CD4-positive, alpha-beta T cell treated with Interleukin-15 for 1 hour (primary cell): ENCODE data around the gene EPN3.

Experiments used
- DNase-seq: peaks from one replicate; pipeline ENCODE4 v3.0.0-alpha.2; 2020

Gene EPN3

GRCh38 chr17:50511058-50511457, 21.5 kb upstream of the EPN3 start:
- peak; percentile 51 for DNase-seq

DNA sequence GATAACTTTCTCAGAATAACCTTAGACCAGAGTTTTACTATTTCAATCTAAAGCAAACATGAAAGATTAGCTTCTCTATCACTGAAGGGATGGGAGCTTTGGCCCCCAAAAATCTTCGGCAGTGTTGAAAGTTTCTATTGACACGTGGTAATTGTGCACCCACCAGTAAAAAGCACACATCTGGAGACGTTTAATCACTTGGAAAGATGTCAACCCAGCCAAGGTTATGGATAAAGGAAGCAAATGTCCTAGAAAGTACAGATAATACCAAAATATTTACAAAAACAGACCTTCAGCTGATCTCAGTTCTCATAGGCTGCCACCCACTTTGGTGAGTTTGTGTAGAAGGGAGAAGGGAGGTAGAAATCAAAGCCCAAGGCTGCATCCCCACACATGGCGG, 19.0 kb upstream of the EPN3 start:
- no peak for DNase-seq

DNA sequence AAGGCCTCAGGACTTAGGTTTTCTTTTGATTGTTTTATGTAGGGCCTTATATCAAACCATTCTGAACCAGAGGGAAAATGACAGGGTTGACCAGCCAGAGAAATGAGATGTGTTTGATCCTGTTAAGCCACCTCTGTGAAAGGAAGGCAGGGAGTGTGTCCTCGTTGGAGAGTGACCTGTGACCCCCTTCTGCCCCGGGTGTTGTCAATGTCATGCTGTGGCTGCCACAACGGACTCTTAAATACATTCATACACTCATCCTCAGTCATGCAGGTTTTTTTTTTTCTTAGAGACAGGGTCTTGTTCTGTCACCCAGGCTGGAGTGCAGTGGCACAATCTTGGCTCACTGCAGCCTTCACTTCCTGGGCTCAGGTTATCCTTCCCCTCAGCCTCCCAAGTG, 18.1 kb upstream of the EPN3 start:
- DNase-seq: no peak

- no peak for DNase-seq
Measured at GRCh38 chr17:50514936-50515702, 17.4 kb upstream of the EPN3 start.

GRCh38 chr17:50517011-50517410, 15.5 kb upstream of the EPN3 start:
- no peak for DNase-seq

DNA sequence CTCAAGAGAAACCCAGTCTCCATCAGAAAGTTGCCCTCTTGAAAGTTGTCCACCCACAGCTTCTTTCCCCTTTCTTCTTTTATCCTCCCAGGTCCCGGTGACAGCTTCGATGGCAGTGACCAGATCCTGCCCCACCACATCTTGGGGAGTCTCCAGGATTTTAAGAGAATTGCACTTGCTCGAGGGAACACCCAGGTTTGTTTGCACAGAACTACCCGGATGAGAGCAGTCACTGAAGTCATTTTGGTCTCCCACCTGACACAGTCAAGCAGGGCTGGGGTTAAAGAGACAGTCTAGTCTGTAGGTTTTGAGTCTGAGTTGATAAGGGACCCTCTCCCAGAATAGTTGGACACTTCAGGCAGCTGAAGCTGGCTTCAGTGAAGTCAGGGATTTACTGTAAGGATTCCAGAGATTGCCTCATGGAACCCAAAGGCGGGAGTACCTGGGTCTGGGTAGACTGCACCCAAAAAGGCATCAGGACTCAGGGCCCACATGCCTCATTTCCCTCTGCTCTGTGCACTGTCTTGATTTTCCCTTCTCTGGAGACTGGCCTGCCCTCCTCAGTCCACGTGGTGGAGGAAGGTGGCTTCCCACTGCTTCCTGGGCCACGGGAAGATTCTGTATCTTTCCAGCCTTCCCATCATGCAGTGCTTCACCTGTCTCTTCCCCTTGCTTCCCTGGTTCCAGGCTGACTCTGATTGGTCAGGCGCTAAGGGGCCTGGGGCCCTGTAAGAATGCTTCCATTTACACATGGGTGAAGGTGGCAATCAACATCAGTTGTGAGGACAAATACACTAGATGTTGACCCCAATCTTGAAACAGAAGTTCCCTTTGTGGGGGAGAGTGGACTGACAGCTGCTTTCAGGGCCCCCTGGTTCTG, 14.8 kb upstream of the EPN3 start:
- no peak for DNase-seq

DNA sequence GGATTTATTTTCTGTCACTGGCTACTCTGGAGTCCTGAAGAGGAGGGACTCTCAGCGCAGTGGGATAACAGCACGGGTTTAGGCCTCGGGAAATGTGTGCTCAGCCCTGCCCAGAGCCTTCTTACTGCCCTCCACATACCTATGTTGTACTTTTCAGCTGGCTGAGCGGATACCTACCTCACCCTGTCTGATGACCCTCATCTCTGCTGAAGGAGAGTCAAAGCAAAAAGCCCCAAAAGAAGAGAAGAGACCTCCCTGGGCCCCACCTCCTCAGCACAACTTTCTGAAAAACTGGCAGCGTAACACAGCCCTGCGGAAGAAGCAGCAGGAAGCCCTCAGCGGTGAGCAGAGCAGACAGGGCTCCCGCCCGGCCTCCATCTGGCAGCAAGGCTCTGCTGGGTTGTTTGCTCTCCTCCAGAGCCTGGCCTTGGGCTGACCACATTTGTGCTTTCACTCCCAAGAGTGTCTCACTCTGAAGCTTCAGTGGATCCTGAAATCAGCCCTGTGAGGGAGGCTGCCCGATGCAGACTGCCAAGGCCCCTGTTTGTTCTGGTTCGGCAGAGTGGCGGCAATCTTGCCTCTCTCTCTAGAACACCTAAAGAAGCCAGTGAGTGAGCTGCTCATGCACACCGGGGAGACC, 14.0 kb upstream of the EPN3 start:
- DNase-seq: no peak

DNA sequence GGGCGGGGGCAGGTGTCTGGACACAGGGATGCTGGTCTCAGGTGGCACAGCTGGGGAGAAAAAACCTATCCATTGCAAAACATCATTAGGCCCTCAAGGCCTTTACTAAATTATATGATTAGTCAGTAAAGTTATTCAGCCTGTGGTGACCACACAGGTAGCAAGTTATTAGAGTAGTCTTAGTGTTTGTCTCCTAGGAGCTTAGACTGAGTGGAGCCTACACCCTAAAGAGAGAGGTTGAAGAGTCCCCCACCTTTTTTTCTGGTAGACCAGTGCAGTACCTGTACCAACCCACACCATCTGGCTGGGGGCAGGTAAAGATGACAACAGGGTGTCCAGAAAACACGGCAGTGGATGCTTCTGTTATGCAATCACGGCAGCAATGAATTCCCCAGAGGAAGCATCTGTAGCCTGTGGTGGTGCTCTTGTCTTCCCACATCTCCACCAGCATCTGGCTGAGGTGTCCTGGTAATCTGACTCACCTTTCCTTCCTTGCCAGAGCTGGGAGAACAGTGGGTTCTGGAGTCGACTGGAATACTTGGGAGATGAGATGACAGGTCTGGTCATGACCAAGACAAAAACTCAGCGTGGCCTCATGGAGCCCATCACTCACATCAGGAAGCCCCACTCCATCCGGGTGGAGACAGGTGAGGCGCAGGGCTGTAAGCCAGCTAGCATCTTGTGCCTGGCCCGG, 13.2 kb upstream of the EPN3 start:
- no peak for DNase-seq

- no peak for DNase-seq
Measured at GRCh38 chr17:50520483-50520882, 12.1 kb upstream of the EPN3 start.

- DNase-seq: no peak
Measured at GRCh38 chr17:50521514-50521913, 11.0 kb upstream of the EPN3 start.

- no peak for DNase-seq
Measured at GRCh38 chr17:50522766-50523165, 9.8 kb upstream of the EPN3 start.

DNA sequence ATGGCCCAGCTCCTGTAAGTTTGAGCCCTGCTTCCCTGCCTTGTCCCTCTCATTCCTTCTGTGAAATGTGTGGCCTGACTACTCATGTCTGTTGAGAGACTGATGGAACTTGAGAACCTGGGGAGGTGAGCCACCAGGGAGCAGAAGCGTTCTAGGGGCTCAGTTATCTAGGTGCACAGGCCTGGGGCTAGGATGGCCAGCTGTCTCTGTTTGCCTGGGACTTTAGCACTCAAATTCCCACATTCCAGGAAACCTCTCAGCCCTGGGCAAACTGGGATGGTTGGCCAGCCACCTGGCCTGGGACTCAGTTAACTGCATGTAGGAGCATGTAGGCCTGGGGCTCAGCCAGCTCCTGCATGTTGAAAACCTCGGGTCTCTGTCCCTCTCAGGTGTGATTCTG, 9.3 kb upstream of the EPN3 start:
- no peak for DNase-seq

DNA sequence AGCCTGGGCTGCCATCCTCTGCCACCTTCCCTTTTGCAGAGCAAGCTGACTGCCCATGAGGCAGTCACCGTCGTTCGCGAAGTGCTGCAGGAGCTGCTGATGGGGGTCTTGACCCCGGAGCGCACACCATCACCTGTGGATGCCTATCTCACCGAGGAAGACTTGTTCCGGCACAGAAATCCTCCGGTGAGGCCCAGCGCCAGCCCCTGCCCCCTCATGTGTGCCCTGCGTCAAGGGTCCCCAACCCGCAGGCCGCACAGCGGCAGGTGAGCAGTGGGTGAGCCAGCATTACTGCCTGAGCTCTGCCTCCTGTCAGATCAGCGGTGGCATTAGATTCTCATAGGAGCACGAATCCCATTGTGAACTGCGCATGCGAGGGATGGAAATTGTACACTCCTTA, 7.7 kb upstream of the EPN3 start:
- no peak for DNase-seq

- no peak for DNase-seq
Measured at GRCh38 chr17:50527155-50527762, 5.3 kb upstream of the EPN3 start.

DNA sequence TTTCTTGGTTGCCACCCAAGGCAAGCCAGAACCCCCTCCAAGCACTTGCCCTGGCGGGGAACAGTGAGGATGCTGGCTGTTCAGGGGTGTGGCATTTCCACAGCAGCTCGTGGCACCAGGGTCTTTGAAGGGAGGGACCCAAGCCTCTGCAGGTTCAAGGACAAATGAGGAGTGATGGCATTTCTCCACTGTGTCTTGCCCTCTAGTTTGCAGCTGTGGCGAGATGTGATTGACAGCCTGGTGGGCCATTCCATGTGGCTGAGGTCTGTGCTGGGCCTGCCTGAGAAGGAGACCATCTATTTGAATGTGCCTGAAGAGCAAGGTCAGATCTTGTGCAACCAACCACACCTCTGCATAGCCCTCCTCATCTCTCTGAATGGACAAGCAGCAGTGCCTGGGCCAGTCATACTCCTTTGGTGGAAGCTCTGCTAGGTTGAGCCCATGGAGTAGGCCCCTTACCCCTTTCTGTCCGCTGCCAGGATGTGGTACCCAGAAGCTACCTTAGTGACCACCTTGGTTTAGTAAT, 4.5 kb upstream of the EPN3 start:
- DNase-seq: no peak

DNA sequence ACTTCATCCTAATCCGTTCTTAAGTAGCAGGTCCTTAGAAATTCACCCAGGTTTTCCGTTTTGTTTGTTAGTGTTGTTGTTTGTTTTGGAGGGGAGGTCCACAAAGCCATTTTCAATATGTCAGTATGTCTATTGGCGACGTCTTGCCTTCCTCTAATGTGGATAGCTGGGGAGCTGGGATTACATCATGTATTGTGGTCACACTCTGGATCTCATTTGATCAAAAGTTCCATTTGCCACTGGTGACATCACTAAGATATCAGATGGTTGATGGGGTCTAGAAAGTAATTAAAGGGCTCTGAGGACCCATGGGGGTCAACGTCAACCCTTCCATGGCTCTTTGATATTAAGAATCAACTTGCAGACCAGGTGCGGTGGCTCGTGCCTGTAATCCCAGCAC, 2.7 kb upstream of the EPN3 start:
- no peak for DNase-seq

DNA sequence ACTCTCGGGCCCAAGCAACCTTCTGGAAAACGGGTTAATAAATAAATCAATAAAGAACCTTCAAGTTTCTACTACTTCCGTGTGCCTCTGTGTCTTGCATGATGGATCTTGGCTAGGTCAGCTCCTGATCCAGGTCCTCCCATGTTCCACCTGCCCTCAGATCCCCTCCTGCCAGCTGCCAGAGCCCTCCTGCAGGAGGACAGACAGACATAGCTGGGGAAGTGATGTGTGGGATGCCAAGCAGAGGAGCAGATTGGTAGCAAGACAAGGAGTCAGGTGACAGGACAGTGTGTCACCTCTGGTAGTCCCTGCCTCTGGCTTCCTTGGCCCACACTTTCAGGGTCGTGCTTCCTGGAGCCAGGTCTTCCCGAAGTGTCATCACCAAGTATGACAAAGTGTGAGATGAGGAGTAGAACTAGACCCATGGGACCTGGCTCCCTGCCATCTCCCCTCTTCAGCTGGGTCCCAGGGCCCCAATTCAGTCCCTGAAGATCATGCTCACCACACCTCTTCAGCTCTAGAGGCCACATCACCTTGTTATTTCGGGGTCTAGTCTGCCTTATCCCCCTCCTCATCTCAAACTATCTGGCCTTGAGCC, 1.0 kb upstream of the EPN3 start:
- no peak for DNase-seq

GRCh38 chr17:50533185-50533584, 650 bp downstream of the EPN3 start:
- no peak for DNase-seq

- no peak for DNase-seq
Measured at GRCh38 chr17:50533720-50534148, 1.2 kb downstream of the EPN3 start.

DNA sequence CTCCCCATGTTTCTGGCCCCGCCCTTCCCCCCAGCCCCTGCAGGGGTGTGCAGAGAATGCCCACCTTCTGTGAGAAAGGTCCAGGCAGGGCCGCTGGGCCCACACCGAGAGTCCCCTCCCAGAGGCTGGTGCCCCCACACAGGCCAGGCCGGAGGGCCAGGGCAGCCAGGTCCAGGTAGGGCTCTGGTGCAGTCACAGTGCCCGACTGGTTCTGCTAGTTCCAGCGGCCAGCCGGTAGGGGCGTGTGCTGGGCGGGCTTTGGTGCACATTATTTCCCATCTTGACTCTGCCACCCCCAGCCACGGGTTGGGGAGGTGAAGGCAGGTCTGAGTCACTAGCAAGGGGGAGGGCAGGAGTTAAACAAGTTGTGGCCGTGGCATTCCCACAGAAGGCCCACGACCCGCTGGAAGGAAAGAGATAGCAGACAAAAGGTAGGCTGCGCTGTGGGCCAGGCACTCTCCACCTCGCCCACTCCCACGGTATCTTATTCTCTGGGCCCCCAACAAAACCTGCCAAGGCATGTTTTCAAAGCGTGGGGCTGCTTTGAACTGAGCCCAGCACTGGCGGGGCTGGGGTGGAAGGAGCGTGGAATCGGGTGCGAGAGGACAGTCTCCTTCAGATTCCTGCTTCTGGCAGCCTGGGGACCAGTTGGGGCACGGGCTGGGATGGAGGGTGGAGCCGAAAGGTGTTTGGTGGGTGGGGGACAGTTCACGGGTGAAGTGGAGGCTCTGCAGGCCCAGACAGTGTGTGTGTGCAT, 1.9 kb downstream of the EPN3 start:
- DNase-seq: no peak

DNA sequence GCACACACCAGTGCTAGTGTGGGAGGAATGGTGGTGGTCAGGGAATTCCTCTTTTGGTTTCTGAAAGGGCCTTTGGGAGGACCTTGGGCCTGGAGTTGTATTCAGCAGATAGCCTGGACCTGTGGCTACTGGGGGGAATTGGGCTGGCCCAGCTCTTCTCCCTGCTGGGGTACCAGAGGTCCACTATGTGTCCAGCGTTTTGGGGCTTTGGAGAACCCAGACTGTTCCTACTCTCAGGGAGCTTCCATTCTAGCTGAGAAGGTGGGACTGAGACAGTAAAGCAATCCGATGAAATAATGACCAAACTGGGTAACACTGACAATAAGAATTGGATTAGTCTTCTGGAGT, 2.4 kb downstream of the EPN3 start:
- no peak for DNase-seq
